Astrocyte (in vitro differentiated cells and primary cell): ENCODE data around the gene MIEF2.

Experiments
- CTCF ChIP-seq: IDR thresholded peaks from 2 replicates; pipeline ENCODE4 v1.5.1; 2011; ENCODE audit warnings: low read depth, mild to moderate bottlenecking, inconsistent platforms, low read length, moderate library complexity; ENCODE audit not compliant: insufficient read depth
- EZH2 ChIP-seq: IDR thresholded peaks from 2 replicates; pipeline ENCODE4 v1.6.1; 2012; ENCODE audit warnings: mild to moderate bottlenecking, low read length, inconsistent platforms; ENCODE audit not compliant: insufficient read depth

GRCh38 chr17:18315961-18316360 is 55.5 kb downstream of the MIEF2 start:
- TF ChIP-seq CTCF (no peak), EZH2 (no peak)
